Natural killer cell (primary cell): Measurements from ENCODE around the gene RAB13. TPM values are rescaled to one million over a fixed set of nuclear protein-coding genes. Genes with fewer than 3 reads are reported as not detected.

Source experiments
- ATAC-seq, 3 donors: fragments of 150-1000 bp in 2 of 3; fragments of 200-7000 bp in 1 of 3; cut with Tn5 transposase; 1 replicate in 1 of 3; 2 replicates in 2 of 3; pipeline ENCODE4 v1.10.0; 2021; ENCODE audit warnings: mild to moderate bottlenecking in 2 of 3, moderate library complexity in 2 of 3
- DNase-seq, 2 donors: peaks; one replicate each; pipeline versions ENCODE4 v3.0.0 to v3.0.0-alpha.2; 2013 to 2021; ENCODE audit warnings: mixed read lengths in 1 of 2
- H3K27ac ChIP-seq: one replicate; pipeline ENCODE4 v1.5.1; 2013; ENCODE audit warnings: mild to moderate bottlenecking, low read length
- H3K27me3 ChIP-seq: one replicate; pipeline ENCODE4 v1.6.1; 2013; ENCODE audit warnings: low read length; ENCODE audit not compliant: control insufficient read depth, insufficient read depth
- H3K36me3 ChIP-seq: one replicate; pipeline ENCODE4 v1.6.1; 2013; ENCODE audit warnings: low read length; ENCODE audit not compliant: control insufficient read depth, insufficient read depth
- H3K4me1 ChIP-seq: one replicate; pipeline ENCODE4 v1.6.1; 2013; ENCODE audit warnings: low read length; ENCODE audit not compliant: control insufficient read depth, insufficient read depth
- H3K4me3 ChIP-seq: one replicate; pipeline ENCODE4 v1.5.1; 2013; ENCODE audit warnings: low read length
- H3K9me3 ChIP-seq: one replicate; pipeline ENCODE4 v1.6.1; 2013; ENCODE audit warnings: low read length; ENCODE audit not compliant: control insufficient read depth, insufficient read depth
- H3K27ac Mint-ChIP-seq, 2 donors: one replicate each; pipeline ENCODE4 v1.8.0; 2022; ENCODE audit warnings: mild to moderate bottlenecking in 2 of 2, mixed read lengths in 2 of 2, moderate library complexity in 1 of 2
- H3K27me3 Mint-ChIP-seq, 2 donors: one replicate each; pipeline ENCODE4 v1.8.0; 2022; ENCODE audit warnings: low read depth in 2 of 2, mixed read lengths in 2 of 2
- H3K36me3 Mint-ChIP-seq: one replicate; pipeline ENCODE4 v1.8.0; 2022; ENCODE audit warnings: mixed read lengths
- H3K4me1 Mint-ChIP-seq, 2 donors: one replicate each; pipeline ENCODE4 v1.8.0; 2022; ENCODE audit warnings: mixed read lengths in 2 of 2
- H3K4me3 Mint-ChIP-seq: one replicate; pipeline ENCODE4 v1.8.0; 2022; ENCODE audit warnings: mild to moderate bottlenecking, moderate library complexity, mixed read lengths
- H3K9me3 Mint-ChIP-seq, 2 donors: one replicate each; pipeline ENCODE4 v1.8.0; 2022; ENCODE audit warnings: mixed read lengths in 2 of 2
- CTCF ChIP-seq: fragments of 200-600 bp; IDR thresholded peaks from one replicate; pipeline ENCODE4 v1.8.0; 2022; ENCODE audit warnings: antibody characterized with exemption
- WGBS: methylation state at CpG from one replicate; pipeline ENCODE4 v1.1.7; 2013; ENCODE audit warnings: missing lambda C conversion rate; ENCODE audit not compliant: insufficient coverage; 5-methylcytosine and 5-hydroxymethylcytosine counted together
- intact Hi-C: fragments of 100-400 bp; cut with micrococcal nuclease; formaldehyde crosslinking; loops from one replicate; pipeline ENCODE4 v1.14.2; 2022
- total RNA-seq, 4 donors: library from RNA; stranded (reverse); fragments of 120-200 nt in 1 of 4; gene quantifications; one replicate each; pipeline versions ENCODE4 v1.2.3 to v1.2.4, GENCODE V29; 2013 to 2022

RAB13 gene
- total RNA-seq, 3 donors from 2014 or later (not counting 1 experiment from before 2014, with no cell fraction given): 0.25 to 0.73 TPM; not detected in 1

GRCh38 chr1:153932156-153933131 is 53.7 kb downstream of the RAB13 start:
- H3K9me3 Mint-ChIP-seq: no peaks in the 10 kb centered on the region
- H3K4me1 Mint-ChIP-seq: peaks cover 12 to 22% of the 10 kb centered on the region in 2 donors
- H3K4me3 Mint-ChIP-seq: no peak overlapping the region
- no peaks in the 10 kb centered on the region for H3K27me3 Mint-ChIP-seq
- no peak for TF ChIP-seq CTCF
- peak overlapping the region in 1 of 2 donors; percentile 41 for H3K27ac Mint-ChIP-seq
- Histone ChIP-seq H3K27ac (no peak overlapping the region), H3K9me3 (no peaks in the 10 kb centered on the region), H3K4me3 (no peak overlapping the region), H3K36me3 (peaks cover 63% of the 10 kb centered on the region), H3K4me1 (no peaks in the 10 kb centered on the region), H3K27me3 (no peaks in the 10 kb centered on the region)
- H3K36me3 Mint-ChIP-seq: no peaks in the 10 kb centered on the region
- ATAC-seq (no peak), DNase-seq (no peak)
- WGBS: 95% methylated on average over 17 of the region's 18 CpGs
- intact Hi-C loops: no loop called here

Other genes with a start within 250 kb of the RAB13 start
- gene SLC27A3, start 210.9 kb downstream of the RAB13 start, total RNA-seq: 100 to 1,000 TPM in 1 of 3 donors, 10 to 100 TPM in 2; 65.3 to 107 (median 89.8) TPM
- 10 to 100 TPM; 68.1 to 91.3 (median 75.5) TPM for gene GATAD2B, start 63.4 kb downstream of the RAB13 start, total RNA-seq
- 100 to 1,000 TPM; 244 to 322 (median 291) TPM for gene DENND4B, start 39.6 kb downstream of the RAB13 start, total RNA-seq
- gene CRTC2, start 27.7 kb downstream of the RAB13 start, total RNA-seq: 100 to 1,000 TPM; 144 to 166 (median 154) TPM
- 10 to 100 TPM; 20.7 to 21.5 (median 21.2) TPM for gene SLC39A1, start 22.8 kb downstream of the RAB13 start, total RNA-seq
- 10 to 100 TPM; 10.8 to 16.8 (median 10.9) TPM for gene CREB3L4, start 18.4 kb downstream of the RAB13 start, total RNA-seq
- gene JTB, start 8.7 kb downstream of the RAB13 start, total RNA-seq: 100 to 1,000 TPM in 2 of 3 donors, 10 to 100 TPM in 1; 96.9 to 107 (median 101) TPM
- 1,000 to 10,000 TPM; 2,073 to 2,763 (median 2,323) TPM for gene RPS27, start 4.4 kb upstream of the RAB13 start, total RNA-seq
- under 1 TPM; 0.13 to 0.24 (median 0.18) TPM for gene NUP210L, start 168.7 kb upstream of the RAB13 start, total RNA-seq
- gene TPM3, start 205.8 kb upstream of the RAB13 start, total RNA-seq: 100 to 1,000 TPM; 516 to 622 (median 551) TPM
- 1 to 10 TPM in 1 of 3 donors, not detected in 2; 1.2 TPM for gene CFAP141, start 220.0 kb upstream of the RAB13 start, total RNA-seq
- gene UBAP2L, start 234.6 kb upstream of the RAB13 start, total RNA-seq: 100 to 1,000 TPM; 195 to 220 (median 218) TPM